HG03039 (cell line): Measurements from ENCODE around the gene ABCB11.
"Not testable (repeated sequence)": the region's sequence is repeated elsewhere in the genome, so short reads cannot be mapped to it uniquely, and the experiment has no call there.

ENCODE experiments used
- ATAC-seq: cut with Tn5 transposase; IDR thresholded peaks from one replicate; pipeline ENCODE4 v1.9.1; 2021; ENCODE audit warnings: mild to moderate bottlenecking, moderate library complexity; ENCODE audit not compliant: unreplicated experiment

The ABCB11 gene

DNA sequence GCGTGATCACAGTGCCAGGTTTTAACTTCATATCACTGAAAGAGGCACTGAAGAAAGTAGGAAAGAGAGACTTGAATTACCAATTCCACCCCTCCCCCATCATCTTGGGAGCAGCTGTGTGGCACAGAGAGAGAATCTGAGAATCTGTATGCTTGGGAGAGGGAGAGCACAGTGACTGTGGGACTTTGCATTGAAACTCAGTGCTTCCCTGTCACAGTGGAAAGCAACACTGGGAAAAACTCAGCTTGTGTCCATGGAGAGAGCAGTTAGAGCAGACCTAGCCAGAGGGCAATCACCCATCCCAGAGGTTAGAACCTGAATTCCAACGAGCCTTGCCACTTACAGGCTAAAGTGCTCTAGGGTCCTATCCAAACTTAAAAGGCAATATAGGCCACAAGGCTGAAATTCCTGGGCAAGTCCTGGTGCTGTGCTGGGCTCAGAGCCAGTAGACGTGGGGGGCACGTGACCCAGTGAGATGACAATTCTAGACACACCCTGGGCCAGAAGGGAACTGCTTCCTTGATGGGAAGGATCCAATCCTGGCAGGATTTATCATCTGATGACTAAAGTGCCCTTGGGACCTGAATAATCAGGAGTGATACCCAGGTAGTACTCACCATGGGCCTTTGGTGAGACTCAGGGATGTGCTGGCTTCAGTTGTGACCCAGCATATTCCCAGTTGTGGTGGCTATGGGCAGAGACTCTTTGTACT is 15.5 kb upstream of the ABCB11 start:
- ATAC-seq: no peak

DNA sequence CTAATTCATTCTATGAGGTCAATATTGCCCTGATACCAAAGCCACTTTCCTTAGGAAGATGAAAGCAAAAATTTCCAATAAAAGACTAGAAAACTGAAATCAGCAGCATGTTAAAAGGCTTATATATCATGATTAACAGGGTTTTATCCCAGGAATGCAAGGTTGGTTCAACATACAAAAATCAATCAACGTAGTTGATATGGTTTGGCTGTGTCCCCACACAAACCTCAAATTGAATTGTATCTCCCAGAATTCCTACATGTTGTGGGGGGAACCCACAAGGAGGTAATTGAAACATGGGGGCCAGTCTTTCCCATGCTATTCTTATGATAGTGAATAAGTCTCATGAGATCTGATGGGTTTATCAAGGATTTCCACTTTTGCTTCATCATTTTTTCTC is 11.7 kb upstream of the ABCB11 start:
- no peak for ATAC-seq

DNA sequence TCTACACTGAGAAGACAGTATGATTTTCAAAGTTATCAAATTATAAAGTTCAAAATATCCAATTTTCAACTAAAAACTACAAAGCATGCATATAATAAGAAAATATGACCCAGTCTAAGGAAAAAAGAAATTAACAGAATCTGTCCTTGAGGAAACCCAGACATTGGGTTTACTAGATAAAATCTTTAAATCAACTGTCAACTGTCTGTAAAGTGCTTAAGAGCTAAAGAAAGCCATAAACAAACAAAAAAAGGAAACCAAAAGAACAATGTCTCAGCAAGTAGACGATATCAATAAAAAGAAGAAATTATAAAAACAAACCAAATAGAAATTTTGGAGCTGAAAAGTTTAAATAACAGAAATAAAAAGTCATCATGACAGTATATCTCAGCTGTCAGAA is 10.5 kb upstream of the ABCB11 start:
- no peak for ATAC-seq

DNA sequence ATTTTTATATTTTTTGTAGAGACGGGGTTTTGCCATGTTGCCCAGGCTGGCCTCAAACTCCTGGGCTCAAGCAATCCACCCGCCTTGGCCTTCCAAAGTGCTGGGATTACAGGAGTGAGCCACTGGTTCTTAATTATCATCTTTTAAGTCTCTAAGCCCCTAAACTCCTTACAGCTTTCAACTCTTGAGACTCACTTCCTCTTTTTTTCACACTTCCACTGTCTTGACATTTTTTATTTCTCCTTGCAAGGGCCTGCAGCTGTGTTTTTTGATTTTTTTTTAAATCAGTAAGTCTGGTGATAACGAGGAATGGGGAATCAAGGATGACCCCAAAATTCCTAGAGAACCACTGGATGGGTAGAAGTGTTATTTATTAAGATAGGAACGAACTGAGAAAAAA is 8.6 kb upstream of the ABCB11 start:
- no peak for ATAC-seq

DNA sequence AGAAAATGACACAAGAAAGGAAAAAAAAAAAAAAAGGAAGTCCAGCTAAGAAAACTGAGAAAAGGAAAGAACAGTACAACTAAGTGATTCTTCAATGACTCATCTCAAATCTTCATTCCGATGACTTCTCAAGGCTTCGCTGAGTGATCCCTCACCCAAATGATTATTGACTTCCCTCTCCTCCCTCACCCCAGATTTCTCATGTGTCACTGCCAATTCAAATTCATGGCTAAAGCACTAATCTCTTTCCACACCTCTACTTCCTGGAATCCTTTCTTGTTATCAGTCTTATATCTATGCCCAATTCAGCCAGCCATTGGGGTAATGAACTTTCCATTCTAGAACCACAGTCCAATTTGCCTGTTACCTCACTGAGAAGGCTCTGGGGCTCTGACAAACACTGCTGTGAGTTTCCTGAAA is 7.2 kb upstream of the ABCB11 start:
- ATAC-seq: peak; percentile 53

DNA sequence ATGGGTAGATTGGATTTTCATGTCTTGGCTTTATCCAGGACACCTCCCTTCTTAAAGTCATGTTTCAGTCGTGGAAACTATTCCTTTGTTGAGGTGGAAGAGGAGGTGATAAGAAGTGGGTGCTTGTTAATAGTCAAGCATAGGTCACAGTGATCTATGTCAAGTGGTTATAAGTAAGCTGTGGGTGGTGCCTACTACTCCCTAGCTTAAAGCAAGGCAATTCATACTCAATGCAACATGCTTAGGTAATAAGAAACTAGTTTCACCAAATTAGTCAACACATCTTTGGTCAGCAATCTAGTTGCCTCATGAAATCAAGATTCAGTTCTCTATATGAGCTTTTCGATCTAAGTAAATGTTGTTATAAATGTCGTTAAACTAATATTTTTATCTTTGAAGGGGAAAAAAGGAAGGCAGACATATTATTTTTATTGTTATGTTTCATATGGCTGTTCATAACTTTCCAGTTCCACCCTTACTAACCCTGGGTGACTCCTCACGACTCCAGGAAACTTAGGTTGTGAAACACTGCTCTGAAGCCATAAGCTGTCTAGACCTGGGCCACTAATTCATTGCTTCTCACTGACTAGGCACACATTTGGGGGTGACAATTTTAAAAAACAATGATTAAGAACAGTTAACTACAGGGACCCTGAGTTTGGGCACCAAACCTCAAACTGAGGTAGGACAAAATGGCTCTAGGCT is 5.8 kb upstream of the ABCB11 start:
- no peak for ATAC-seq

DNA sequence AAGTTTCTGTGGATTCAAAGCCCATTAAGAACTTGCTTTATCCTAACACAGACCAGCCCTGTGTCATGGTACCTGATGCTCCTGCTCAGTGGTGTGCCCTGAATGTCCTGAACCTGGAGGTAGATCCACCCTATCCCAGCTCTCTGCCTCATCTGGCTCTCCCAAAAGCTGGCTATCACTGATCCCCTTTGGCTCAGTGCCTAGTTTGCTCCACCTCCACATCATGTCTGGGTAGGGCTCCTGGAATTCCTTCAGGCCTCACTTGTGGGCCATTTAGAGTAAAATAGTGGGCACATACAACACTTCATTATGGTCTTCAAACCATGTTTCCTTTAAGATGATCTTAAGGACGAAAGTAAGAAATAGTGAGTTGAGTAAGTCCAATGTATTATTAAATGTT is 4.8 kb upstream of the ABCB11 start:
- no peak for ATAC-seq

DNA sequence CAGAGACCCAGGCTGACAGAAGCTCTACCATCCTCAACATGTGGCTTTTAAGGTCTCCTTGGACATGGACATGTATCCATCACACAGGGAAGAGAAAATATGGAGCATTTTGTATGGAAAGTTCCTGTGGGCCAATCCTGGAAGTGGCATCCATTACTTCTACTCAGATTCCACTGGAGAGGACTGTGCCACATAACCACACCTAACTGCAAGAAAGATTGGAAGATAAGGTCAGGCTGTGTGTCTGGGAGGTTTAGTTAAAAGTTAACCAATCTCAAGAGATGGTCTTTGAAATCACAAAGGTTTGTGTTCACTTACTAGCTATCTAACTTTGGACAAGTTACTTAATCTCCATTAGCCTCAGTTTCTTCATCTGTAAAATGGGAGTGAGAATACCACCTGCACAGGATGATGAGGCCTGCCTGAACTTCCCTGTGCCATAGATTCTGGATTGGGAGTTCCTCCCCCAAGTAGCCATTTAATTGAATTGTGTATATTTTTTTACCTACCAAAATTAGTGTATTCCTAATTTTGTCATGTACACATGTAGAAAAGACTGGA is 3.9 kb upstream of the ABCB11 start:
- no peak for ATAC-seq

DNA sequence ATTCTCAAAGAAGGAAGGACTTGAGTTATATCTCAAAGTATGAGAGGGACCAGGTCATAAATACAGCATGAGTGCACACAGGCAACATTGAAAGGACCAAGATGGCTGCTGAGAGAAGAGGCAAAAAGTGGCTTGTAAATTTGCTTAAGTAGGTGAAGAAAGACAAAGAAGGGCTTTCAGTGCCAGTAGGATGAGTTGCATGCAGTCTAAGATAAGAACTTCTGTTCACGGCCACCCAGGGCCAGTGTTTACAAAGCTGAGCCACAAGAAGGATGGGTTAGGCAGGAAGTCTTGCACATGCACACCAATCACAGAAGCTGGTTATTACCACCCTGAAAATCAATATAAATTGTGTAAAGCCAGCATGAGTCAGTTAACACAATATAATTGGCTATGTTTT is 3.1 kb upstream of the ABCB11 start:
- ATAC-seq: no peak

DNA sequence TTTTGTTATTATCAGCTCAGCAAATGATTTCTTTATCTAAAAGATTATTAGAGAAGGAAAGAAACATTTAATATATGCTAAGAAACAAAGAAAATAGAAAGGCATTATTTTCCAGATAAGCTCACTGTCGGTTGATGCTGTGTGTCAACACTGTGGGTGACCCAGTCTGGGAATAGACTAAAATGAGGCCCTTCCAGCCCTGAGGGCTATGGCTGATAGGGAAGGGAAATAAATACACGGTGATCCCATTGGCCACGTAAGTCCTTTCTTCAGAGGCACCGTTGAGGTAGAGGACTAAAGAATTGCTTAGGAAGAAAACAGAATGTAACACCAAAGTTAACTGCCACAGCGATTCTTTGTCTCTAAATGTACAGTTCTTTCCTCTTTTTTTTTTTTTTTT is 1.8 kb downstream of the ABCB11 start:
- ATAC-seq: no peak

DNA sequence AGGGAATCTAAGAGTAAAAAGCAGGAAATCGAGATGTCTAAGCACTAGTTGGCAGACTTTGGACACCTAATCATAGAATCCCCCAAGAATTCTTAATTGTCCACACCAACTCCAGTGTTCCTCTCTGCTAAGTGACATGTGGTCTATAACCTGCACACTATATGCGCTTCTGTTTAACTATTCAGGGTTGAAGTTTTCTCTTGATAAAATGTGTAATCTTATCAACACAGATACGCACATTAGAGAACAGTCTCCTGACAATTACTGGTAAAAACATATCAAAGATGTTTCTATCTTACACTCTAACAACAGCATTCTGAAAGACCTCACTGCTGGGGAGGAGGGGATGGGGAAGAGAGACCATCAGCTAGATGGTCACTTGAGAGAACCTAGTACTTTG is 3.9 kb downstream of the ABCB11 start:
- ATAC-seq: no peak

DNA sequence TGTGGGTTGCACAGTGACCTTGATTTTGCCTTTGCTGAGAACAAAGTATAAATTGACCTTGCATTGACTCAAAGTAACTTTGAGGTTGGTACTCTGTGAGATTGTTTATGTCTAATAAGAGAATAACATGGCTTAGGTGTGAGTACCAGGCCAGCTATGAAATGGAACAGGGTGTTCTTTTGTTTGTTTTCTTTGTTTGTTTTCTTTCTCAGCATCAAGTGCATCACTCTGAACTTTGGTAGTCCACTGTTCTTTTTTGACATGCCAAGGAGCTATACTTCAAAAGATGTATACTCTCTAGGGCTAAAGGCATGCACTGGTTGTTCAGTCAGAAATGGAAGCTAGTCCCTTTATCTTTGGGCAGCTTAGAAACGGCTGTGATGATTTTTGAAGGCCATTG is 5.1 kb downstream of the ABCB11 start:
- ATAC-seq: no peak

DNA sequence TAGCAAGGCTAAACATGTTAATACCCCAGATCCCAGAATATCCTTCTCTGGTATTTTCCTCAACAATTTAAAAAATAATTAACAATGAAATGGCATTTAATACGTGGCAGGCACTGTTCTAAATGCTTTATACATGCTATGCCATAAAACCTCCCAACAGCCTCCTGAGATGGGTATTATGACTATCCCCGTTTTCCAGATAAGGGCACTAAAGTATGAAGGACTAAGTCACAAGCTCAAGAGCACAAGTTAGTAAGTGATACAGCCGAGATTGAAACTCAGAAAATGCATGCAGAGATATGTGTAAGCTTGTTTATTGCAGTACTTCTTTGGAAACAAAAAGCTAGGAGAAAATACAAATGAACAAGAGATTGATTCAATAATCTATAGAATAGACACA is 8.0 kb downstream of the ABCB11 start:
- no peak for ATAC-seq

DNA sequence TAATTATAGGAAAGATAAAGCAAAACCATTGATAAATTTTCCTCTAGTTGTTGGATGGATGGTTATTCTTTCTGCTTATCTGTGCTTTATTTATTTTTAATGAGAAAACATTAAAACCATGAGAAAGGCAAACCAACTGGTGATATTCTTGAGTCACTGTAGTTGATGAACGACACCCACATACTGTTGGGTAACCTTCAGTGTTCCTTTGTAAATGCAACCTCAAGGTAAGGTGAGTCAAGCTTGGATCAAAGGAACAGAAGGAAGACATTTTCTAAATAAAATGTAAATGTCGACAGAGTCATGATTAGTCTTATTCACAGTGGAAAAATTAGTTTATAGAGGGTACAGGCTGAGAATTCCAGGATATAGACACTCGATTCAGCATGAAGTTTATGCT is 12.7 kb downstream of the ABCB11 start:
- no peak for ATAC-seq

DNA sequence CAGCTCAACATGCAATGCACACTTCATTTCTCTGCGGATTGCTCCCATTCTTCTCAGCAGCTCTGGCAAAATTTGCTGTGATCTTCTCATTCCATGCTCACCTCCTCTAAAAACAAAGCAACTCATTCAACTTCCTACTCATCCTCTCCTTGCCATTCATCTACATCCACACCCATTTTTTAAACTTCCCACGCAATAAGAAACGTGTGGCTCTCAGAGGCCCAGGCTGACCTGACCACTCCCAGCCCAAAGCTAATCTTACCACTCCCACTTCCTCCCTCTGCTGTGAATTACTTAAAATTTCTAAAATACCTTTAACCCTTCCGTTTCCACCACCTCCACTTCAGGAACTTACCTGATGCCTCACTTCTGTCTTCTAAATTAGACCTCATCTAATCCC is 15.2 kb downstream of the ABCB11 start:
- no peak for ATAC-seq

DNA sequence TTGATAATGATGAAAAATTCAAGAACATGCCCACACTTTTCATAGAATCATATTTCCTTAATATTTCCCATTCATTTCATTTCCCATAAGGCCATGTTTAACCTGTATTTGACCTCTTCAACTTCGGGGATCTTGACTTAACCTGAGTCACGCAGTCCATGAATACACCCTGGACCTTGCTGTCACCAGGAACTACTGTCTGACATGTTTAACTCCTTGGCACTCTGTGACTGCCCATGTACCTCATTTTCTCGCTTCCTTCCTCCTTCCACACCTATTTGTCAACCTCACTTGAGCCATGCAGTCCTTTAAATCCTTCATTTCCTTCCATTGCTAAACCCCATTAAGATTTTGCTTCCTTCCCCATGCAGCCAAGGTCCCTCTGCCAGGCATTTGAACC is 16.3 kb downstream of the ABCB11 start:
- no peak for ATAC-seq

DNA sequence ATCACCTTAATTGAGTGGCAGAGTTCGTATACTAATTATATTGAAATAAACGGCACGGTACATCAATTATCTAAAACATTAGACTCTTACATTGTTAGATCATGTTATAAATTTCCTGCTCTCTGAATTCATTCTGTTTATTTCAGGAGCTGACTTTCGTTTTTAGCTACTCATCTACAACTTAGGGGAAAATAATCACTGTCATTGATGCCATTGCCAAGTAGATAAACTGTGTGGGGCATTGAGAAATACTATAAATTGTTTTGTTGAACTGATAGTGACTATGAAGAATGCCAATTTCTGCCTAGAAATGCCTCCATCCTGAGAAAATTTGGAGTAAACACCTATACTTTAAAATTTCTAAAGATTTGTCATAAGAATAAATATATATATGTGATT is 17.5 kb downstream of the ABCB11 start:
- no peak for ATAC-seq

DNA sequence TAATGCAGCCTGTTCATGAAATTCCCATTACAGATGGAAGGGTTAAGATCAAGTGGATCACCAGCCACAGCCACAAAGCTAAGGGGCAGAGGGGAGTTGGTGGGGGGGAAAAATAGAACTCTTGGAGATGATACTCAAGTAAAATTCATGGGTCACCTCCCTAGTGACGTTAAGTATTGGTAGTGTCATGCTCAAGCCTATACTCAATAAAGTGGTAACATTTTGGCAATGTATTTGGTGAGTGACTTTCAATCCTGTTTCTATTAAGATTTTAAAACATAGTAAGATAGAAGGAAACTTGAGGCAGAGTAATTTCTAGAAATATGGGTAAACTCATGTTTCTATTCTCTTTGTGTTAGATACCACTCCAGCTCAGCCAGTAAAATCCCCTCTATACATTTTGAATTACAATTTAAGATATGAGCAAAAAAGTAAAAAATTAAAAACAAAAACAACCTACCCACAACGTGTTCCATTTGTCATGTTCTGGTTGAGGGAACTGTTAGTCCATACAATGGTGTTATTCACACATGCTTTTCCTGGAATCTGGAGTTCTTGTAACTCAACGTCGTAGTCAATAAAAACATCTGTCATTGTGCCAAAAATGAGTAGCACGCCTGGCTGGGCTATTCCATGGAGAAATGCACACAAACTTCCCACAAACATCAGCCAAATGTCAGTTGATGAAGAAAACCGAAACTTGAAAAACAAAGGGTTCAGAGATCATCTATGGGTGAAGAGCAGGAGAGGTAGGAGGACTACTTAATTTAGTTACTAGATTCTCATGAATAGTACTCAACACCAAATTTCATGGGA is 18.1 kb downstream of the ABCB11 start:
- no peak for ATAC-seq

DNA sequence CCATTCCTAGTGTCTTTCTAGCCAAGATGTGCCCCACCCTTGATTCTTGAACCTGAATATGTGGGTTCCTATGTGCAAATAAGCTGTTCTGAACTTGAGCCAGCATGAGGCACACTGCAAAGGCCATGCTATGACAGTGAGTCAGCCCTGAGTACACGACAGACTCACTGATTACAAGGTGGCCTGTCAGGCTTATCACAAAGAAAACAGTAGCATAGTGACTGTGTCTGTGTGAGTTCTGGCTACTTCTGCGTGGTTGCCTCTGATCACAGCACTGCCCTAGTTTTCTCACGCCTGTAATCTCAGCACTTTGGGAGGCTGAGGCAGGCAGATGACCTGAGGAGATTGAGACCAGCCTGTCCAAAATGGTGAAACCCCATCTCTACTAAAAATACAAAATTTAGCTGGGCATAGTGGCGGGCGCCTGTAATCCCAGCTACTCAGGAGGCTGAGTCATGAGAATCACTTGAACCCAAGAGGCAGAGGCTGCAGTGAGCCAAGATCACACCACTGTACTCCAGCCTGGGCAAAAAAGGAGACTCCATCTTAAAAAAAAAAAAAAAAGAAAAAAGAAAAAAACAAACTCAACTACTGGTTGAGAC is 18.8 kb downstream of the ABCB11 start:
- ATAC-seq: not testable (repeated sequence)

DNA sequence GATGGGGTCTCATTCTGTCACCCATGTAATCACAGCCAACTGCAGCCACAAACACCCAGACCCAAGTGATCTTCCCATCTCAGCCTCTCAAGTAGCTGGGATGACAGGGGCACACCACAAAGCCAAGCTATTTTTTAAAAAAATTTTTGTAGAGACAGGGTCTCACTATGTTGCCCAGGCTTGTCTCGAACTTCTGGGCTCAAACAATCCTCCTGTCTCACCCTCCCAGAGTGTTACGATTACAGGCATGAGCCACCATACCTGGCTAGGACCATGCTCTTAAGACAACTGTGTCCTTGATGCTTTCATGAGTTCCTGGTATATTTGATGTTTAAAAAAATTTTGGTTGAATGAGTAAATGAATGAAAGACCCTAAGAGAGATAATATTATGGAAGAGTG is 19.4 kb downstream of the ABCB11 start:
- no peak for ATAC-seq
